CD14-positive monocyte (primary cell): ENCODE measurements around the gene PACSIN2. TPM values are rescaled to one million over a fixed set of nuclear protein-coding genes. Genes with fewer than 3 reads are reported as not detected.

Experiments
- DNase-seq, 3 donors: peaks; one replicate each; pipeline ENCODE4 v3.0.0-alpha.2; 2011 to 2022
- H2AFZ ChIP-seq: 2 replicates; pipeline ENCODE4 v1.6.0; 2012; ENCODE audit warnings: mild to moderate bottlenecking, low read depth, low read length, inconsistent platforms; ENCODE audit not compliant: insufficient read depth, poor library complexity, severe bottlenecking
- H3K27ac ChIP-seq, 2 donors: 1 replicate in 1 of 2; 2 replicates in 1 of 2; pipeline ENCODE4 v1.5.1; 2012 to 2013; ENCODE audit warnings: low read length in 2 of 2, control low read depth in 1 of 2, inconsistent platforms in 1 of 2, low read depth in 1 of 2, mild to moderate bottlenecking in 1 of 2
- H3K27me3 ChIP-seq, 2 donors: one replicate each; pipeline versions ENCODE4 v1.6.0 to v1.6.1; 2011 to 2013; ENCODE audit warnings: low read length in 2 of 2; ENCODE audit not compliant: control insufficient read depth in 2 of 2, insufficient read depth in 2 of 2
- H3K36me3 ChIP-seq, 2 donors: replicated peaks in 1 of 2; 1 replicate in 1 of 2; 2 replicates in 1 of 2; pipeline versions ENCODE4 v1.5.1 to v1.6.1; 2012 to 2013; ENCODE audit warnings: low read length in 2 of 2, control low read depth in 1 of 2, inconsistent platforms in 1 of 2, mild to moderate bottlenecking in 1 of 2; ENCODE audit not compliant: insufficient read depth in 2 of 2, control insufficient read depth in 1 of 2
- H3K4me1 ChIP-seq, 2 donors: 1 replicate in 1 of 2; 2 replicates in 1 of 2; pipeline versions ENCODE4 v1.5.1 to v1.6.1; 2012 to 2013; ENCODE audit warnings: low read length in 2 of 2, control low read depth in 1 of 2, inconsistent platforms in 1 of 2, mild to moderate bottlenecking in 1 of 2, moderate library complexity in 1 of 2; ENCODE audit not compliant: insufficient read depth in 2 of 2, control insufficient read depth in 1 of 2
- H3K4me2 ChIP-seq: replicated peaks from 2 replicates; pipeline ENCODE3; 2012; ENCODE audit warnings: low read length, moderate library complexity, mild to moderate bottlenecking; ENCODE audit not compliant: poor library complexity, severe bottlenecking; ENCODE audit errors: extremely low read depth
- H3K4me3 ChIP-seq, 3 experiments: fragments of 200-600 bp in 1 of 3; sonication (generic) in 1 of 3; replicated peaks in 1 of 3; 1 replicate in 2 of 3; 2 replicates in 1 of 3; pipeline ENCODE4 v1.5.1; 2011 to 2013; ENCODE audit warnings: low read length in 3 of 3, mild to moderate bottlenecking in 3 of 3, control low read depth in 2 of 3, low read depth in 2 of 3, inconsistent platforms in 1 of 3, moderate library complexity in 1 of 3
- H3K79me2 ChIP-seq: 2 replicates; pipeline ENCODE4 v1.6.0; 2012; ENCODE audit warnings: mild to moderate bottlenecking, control low read depth, inconsistent platforms, low read length, moderate library complexity; ENCODE audit not compliant: insufficient read depth
- H3K9ac ChIP-seq: 2 replicates; pipeline ENCODE4 v1.6.0; 2017; ENCODE audit warnings: low read length, mild to moderate bottlenecking; ENCODE audit not compliant: insufficient read depth, poor library complexity, severe bottlenecking
- H3K9me3 ChIP-seq, 2 donors: replicated peaks in 1 of 2; 1 replicate in 1 of 2; 2 replicates in 1 of 2; pipeline versions ENCODE4 v1.5.1 to v1.6.1; 2012 to 2013; ENCODE audit warnings: low read length in 2 of 2, control low read depth in 1 of 2; ENCODE audit not compliant: control insufficient read depth in 1 of 2, insufficient read depth in 1 of 2
- H4K20me1 ChIP-seq: 2 replicates; pipeline ENCODE4 v1.6.0; 2012; ENCODE audit warnings: mild to moderate bottlenecking, low read length, control low read depth, moderate library complexity; ENCODE audit not compliant: insufficient read depth
- H3K27ac Mint-ChIP-seq, 7 donors: one replicate each; pipeline ENCODE4 v1.8.0; 2020; ENCODE audit warnings: mild to moderate bottlenecking in 7 of 7, mixed read lengths in 7 of 7, moderate library complexity in 6 of 7, inconsistent platforms in 2 of 7
- H3K27me3 Mint-ChIP-seq, 3 donors: one replicate each; pipeline ENCODE4 v1.8.0; 2021 to 2022; ENCODE audit warnings: low read depth in 3 of 3, mild to moderate bottlenecking in 3 of 3, mixed read lengths in 3 of 3, moderate library complexity in 3 of 3, inconsistent platforms in 1 of 3
- H3K36me3 Mint-ChIP-seq, 2 donors: one replicate each; pipeline ENCODE4 v1.8.0; 2020; ENCODE audit warnings: mixed read lengths in 2 of 2, inconsistent platforms in 1 of 2, mild to moderate bottlenecking in 1 of 2
- H3K4me1 Mint-ChIP-seq: one replicate; pipeline ENCODE4 v1.8.0; 2020; ENCODE audit warnings: mild to moderate bottlenecking, mixed read lengths
- H3K4me3 Mint-ChIP-seq, 2 donors: one replicate each; pipeline ENCODE4 v1.8.0; 2020; ENCODE audit warnings: mild to moderate bottlenecking in 2 of 2, mixed read lengths in 2 of 2, moderate library complexity in 1 of 2
- H3K9me3 Mint-ChIP-seq, 7 donors: one replicate each; pipeline ENCODE4 v1.8.0; 2020 to 2022; ENCODE audit warnings: mixed read lengths in 7 of 7, mild to moderate bottlenecking in 6 of 7, moderate library complexity in 6 of 7, inconsistent platforms in 2 of 7
- WGBS: methylation state at CpG from one replicate; pipeline ENCODE4 v1.1.5; 2013; ENCODE audit warnings: missing lambda C conversion rate; ENCODE audit not compliant: insufficient coverage; 5-methylcytosine and 5-hydroxymethylcytosine counted together
- intact Hi-C, 2 donors: fragments of 100-400 bp; cut with micrococcal nuclease; formaldehyde crosslinking; loops; one replicate each; pipeline versions ENCODE4 v1.15.0 to v1.15.1; 2023
- polyA plus RNA-seq, 3 donors: library from polyadenylated mRNA; depleted of rRNA in 1 of 3; unstranded in 2 of 3; stranded (reverse) in 1 of 3; fragments of 300-500 nt in 2 of 3; fragments of >200 nt in 1 of 3; fragmentation: Illumina TruSeq in 2 of 3; gene quantifications; 1 replicate in 2 of 3; 2 replicates in 1 of 3; pipeline ENCODE4 v1.2.3, GENCODE V29; 2012 to 2021
- TF ChIP-seq, protein P1 (sequence below): fragments of 200-600 bp; IDR thresholded peaks from one replicate; pipeline ENCODE4 v1.8.0; 2022; ENCODE audit warnings: antibody characterized with exemption, mild to moderate bottlenecking

The PACSIN2 gene
- polyA plus RNA-seq, 3 donors, result 31.2 to 45.7 (median 40.2) TPM

DNA sequence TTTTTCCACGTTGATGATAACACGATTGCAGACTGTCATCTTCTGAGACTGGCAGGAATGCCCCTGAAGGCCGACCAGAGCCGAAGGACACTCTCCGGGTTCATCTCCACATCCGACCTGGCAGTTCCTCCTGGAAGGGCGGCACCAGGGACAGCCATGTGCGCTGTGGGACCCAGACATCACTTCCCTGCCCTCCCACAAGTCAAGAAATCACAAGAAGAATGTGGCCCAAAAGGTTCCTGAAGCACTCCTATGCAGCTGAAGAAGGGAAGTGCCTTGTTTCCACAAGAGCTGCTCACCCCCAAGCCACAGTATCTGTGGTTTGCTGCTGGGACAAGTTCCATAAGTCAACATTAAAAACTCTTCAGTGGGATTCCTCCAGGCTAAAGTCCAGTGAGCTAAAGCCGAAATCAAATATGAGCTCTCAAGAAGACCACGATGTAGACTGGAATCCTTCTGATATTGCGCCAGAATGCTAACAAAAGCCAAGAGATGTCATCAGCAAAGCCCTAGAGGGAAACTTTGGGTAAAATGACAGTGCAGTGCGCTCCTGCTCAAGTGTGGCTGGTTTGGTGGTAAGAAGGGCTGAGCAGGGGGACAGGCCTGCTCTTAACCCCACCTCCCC, 21.2 kb downstream of the PACSIN2 start:
- Histone ChIP-seq H3K79me2 (peaks cover 86% of the 10 kb centered on the region), H3K4me3 (peak overlapping the region in 1 of 3 experiments; percentile 66), H3K4me1 (peaks cover 81 to 85% of the 10 kb centered on the region in 2 donors), H3K27me3 (no peaks in the 10 kb centered on the region), H3K9ac (peak overlapping the region; percentile 63), H3K9me3 (no peaks in the 10 kb centered on the region), H4K20me1 (peaks cover 85% of the 10 kb centered on the region), H3K4me2 (peak overlapping the region; percentile 66), H2AFZ (no peak overlapping the region), H3K36me3 (no peaks in the 10 kb centered on the region), H3K27ac (peak overlapping the region; percentile 83 to 93)
- Mint-ChIP-seq H3K9me3 (peaks cover 0 to 2% (median 0%) of the 10 kb centered on the region in 7 donors), H3K4me3 (peak overlapping the region; percentile 34 to 81), H3K36me3 (peaks cover 0 to 4% of the 10 kb centered on the region in 2 donors), H3K27ac (peak overlapping the region; percentile 96 to 99 (median 99)), H3K27me3 (peaks cover 0 to 2% (median under 1%) of the 10 kb centered on the region in 3 donors), H3K4me1 (peaks cover 85% of the 10 kb centered on the region)
- WGBS, result 25% methylated on average over 10 of the region's 12 CpGs
- peak in 2 of 3 donors; percentile 41 to 47 for DNase-seq
- intact Hi-C loops, result no loop called here
- TF ChIP-seq, protein P1, sequence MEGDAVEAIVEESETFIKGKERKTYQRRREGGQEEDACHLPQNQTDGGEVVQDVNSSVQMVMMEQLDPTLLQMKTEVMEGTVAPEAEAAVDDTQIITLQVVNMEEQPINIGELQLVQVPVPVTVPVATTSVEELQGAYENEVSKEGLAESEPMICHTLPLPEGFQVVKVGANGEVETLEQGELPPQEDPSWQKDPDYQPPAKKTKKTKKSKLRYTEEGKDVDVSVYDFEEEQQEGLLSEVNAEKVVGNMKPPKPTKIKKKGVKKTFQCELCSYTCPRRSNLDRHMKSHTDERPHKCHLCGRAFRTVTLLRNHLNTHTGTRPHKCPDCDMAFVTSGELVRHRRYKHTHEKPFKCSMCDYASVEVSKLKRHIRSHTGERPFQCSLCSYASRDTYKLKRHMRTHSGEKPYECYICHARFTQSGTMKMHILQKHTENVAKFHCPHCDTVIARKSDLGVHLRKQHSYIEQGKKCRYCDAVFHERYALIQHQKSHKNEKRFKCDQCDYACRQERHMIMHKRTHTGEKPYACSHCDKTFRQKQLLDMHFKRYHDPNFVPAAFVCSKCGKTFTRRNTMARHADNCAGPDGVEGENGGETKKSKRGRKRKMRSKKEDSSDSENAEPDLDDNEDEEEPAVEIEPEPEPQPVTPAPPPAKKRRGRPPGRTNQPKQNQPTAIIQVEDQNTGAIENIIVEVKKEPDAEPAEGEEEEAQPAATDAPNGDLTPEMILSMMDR, result no peak

DNA sequence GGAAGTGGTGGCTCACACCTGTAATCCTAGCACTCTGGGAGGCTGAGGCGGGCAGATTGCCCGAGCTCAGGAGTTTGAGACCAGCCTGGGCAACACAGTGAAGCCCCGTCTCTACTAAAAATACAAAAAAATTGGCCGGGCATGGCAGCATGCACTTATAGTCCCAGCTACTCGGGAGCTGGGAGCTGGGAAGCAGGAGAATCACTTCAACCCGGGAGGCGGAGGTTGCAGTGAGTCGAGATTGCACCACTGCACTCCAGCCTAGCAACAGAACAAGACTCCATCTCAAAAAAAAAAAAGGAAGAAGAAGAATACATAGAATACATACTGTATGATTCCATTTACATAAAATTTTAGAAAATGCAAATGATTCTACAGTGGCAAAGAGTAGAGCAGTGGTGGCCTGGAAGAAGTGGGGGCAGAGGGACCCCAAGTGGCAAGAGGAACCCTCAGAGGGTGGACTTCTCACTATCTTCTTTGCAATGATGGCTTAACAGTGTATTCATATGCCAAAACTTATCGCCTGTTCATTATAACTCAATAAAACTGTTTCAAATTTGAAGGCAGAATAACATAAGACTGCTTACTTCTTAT, 22.0 kb downstream of the PACSIN2 start:
- peaks cover 86% of the 10 kb centered on the region for H3K79me2 ChIP-seq
- H3K4me1 Mint-ChIP-seq, result peaks cover 78% of the 10 kb centered on the region
- peak overlapping the region in 1 of 2 donors; percentile 60 for H3K4me3 Mint-ChIP-seq
- H3K4me1 ChIP-seq, result peaks cover 74 to 79% of the 10 kb centered on the region in 2 donors
- H3K36me3 Mint-ChIP-seq, result peaks cover 0 to 4% of the 10 kb centered on the region in 2 donors
- no peak for DNase-seq
- no peaks in the 10 kb centered on the region for H3K9me3 ChIP-seq
- TF ChIP-seq, protein P1, result no peak
- H2AFZ ChIP-seq, result no peak overlapping the region
- H3K4me3 ChIP-seq, result peak overlapping the region in 1 of 3 experiments; percentile 66
- H3K27me3 Mint-ChIP-seq, result peaks cover 0 to 2% (median 2%) of the 10 kb centered on the region in 3 donors
- H3K9ac ChIP-seq, result no peak overlapping the region
- H3K27me3 ChIP-seq, result no peaks in the 10 kb centered on the region
- H3K27ac Mint-ChIP-seq, result peak overlapping the region; percentile 84 to 99 (median 98)
- peaks cover 85% of the 10 kb centered on the region for H4K20me1 ChIP-seq
- peaks cover 0 to 2% (median 0%) of the 10 kb centered on the region in 7 donors for H3K9me3 Mint-ChIP-seq
- 59% methylated on average over 5 of the region's 9 CpGs for WGBS
- H3K27ac ChIP-seq, result peak overlapping the region; percentile 42 to 93
- peak overlapping the region; percentile 66 for H3K4me2 ChIP-seq
- intact Hi-C loops, result no loop called here
- H3K36me3 ChIP-seq, result no peaks in the 10 kb centered on the region
